ENCODE data around the gene OSBPL10.

- TF ChIP-seq CTCF (IDR thresholded peaks at IDR 0.05), result no peak
- no peak for TF ChIP-seq EZH2 (IDR thresholded peaks at IDR 0.05; ENCODE audit: borderline replicate concordance, insufficient read depth, low read depth, low read length, poor library complexity, severe bottlenecking)
Observed at GRCh38 chr3:31919528-31919927, 61.5 kb downstream of the OSBPL10 start.

Measured in B cell (primary cell).